ENCODE measurements around the gene PTPRT.
"Not testable (repeated sequence)": the region's sequence is repeated elsewhere in the genome, so short reads cannot be mapped to it uniquely, and the experiment has no call there.

PTPRT gene

GRCh38 chr20:42920776-42921175 is 268.9 kb downstream of the PTPRT start:
- H3K27me3 ChIP-seq (ENCODE audit: insufficient read depth, low read length), result no peaks in the 10 kb centered on the region
- H3K4me1 ChIP-seq (ENCODE audit: control insufficient read depth, insufficient read depth, low read length, unreplicated experiment), result no peaks in the 10 kb centered on the region
- no peak overlapping the region for H3K27ac ChIP-seq (ENCODE audit: low read depth, low read length)
- no peak overlapping the region for H2AFZ ChIP-seq (ENCODE audit: low read length, unreplicated experiment)
- H3K4me3 ChIP-seq (ENCODE audit: low read depth, low read length), result no peak overlapping the region
- H3K36me3 ChIP-seq (ENCODE audit: insufficient read depth, low read length), result no peaks in the 10 kb centered on the region
- H3K79me2 ChIP-seq (ENCODE audit: control insufficient read depth, insufficient read depth, low read length, unreplicated experiment), result no peaks in the 10 kb centered on the region

GRCh38 chr20:42919316-42919715 is 270.4 kb downstream of the PTPRT start:
- Histone ChIP-seq H3K27me3 (ENCODE audit: insufficient read depth, low read length) (no peaks in the 10 kb centered on the region), H3K79me2 (ENCODE audit: control insufficient read depth, insufficient read depth, low read length, unreplicated experiment) (no peaks in the 10 kb centered on the region), H3K4me1 (ENCODE audit: control insufficient read depth, insufficient read depth, low read length, unreplicated experiment) (no peaks in the 10 kb centered on the region), H3K4me3 (ENCODE audit: low read depth, low read length) (no peak overlapping the region), H3K36me3 (ENCODE audit: insufficient read depth, low read length) (no peaks in the 10 kb centered on the region), H3K27ac (ENCODE audit: low read depth, low read length) (no peak overlapping the region), H2AFZ (ENCODE audit: low read length, unreplicated experiment) (no peak overlapping the region)

GRCh38 chr20:42915081-42915480 is 274.6 kb downstream of the PTPRT start:
- Histone ChIP-seq H3K27ac (ENCODE audit: low read depth, low read length) (no peak overlapping the region), H3K4me3 (ENCODE audit: low read depth, low read length) (no peak overlapping the region), H3K36me3 (ENCODE audit: insufficient read depth, low read length) (no peaks in the 10 kb centered on the region), H3K27me3 (ENCODE audit: insufficient read depth, low read length) (no peaks in the 10 kb centered on the region), H3K4me1 (ENCODE audit: control insufficient read depth, insufficient read depth, low read length, unreplicated experiment) (no peaks in the 10 kb centered on the region), H2AFZ (ENCODE audit: low read length, unreplicated experiment) (no peak overlapping the region), H3K79me2 (ENCODE audit: control insufficient read depth, insufficient read depth, low read length, unreplicated experiment) (no peaks in the 10 kb centered on the region)

GRCh38 chr20:42914302-42914701 is 275.4 kb downstream of the PTPRT start:
- Histone ChIP-seq H3K79me2 (ENCODE audit: control insufficient read depth, insufficient read depth, low read length, unreplicated experiment) (no peaks in the 10 kb centered on the region), H3K36me3 (ENCODE audit: insufficient read depth, low read length) (no peaks in the 10 kb centered on the region), H3K4me3 (ENCODE audit: low read depth, low read length) (no peak overlapping the region), H3K27me3 (ENCODE audit: insufficient read depth, low read length) (no peaks in the 10 kb centered on the region), H3K4me1 (ENCODE audit: control insufficient read depth, insufficient read depth, low read length, unreplicated experiment) (no peaks in the 10 kb centered on the region), H2AFZ (ENCODE audit: low read length, unreplicated experiment) (no peak overlapping the region), H3K27ac (ENCODE audit: low read depth, low read length) (no peak overlapping the region)

- H3K79me2 ChIP-seq (ENCODE audit: control insufficient read depth, insufficient read depth, low read length, unreplicated experiment); H3K27me3 ChIP-seq (ENCODE audit: insufficient read depth, low read length); H3K36me3 ChIP-seq (ENCODE audit: insufficient read depth, low read length): not testable (repeated sequence)
Observed at GRCh38 chr20:42910808-42911207, 278.9 kb downstream of the PTPRT start.

GRCh38 chr20:42907730-42908129 is 282.0 kb downstream of the PTPRT start:
- Histone ChIP-seq H3K79me2 (ENCODE audit: control insufficient read depth, insufficient read depth, low read length, unreplicated experiment) (no peaks in the 10 kb centered on the region), H2AFZ (ENCODE audit: low read length, unreplicated experiment) (no peak overlapping the region), H3K27me3 (ENCODE audit: insufficient read depth, low read length) (no peaks in the 10 kb centered on the region), H3K27ac (ENCODE audit: low read depth, low read length) (no peak overlapping the region), H3K36me3 (ENCODE audit: insufficient read depth, low read length) (no peaks in the 10 kb centered on the region), H3K4me3 (ENCODE audit: low read depth, low read length) (no peak overlapping the region), H3K4me1 (ENCODE audit: control insufficient read depth, insufficient read depth, low read length, unreplicated experiment) (no peaks in the 10 kb centered on the region)

More at GRCh38 chr20:42910808-42911207, 278.9 kb downstream of the PTPRT start:
- not testable (repeated sequence) for H3K27ac ChIP-seq (ENCODE audit: low read depth, low read length); H3K4me1 ChIP-seq (ENCODE audit: control insufficient read depth, insufficient read depth, low read length, unreplicated experiment); H3K4me3 ChIP-seq (ENCODE audit: low read depth, low read length); H2AFZ ChIP-seq (ENCODE audit: low read length, unreplicated experiment)

GRCh38 chr20:42906120-42906519 is 283.6 kb downstream of the PTPRT start:
- Histone ChIP-seq H2AFZ (ENCODE audit: low read length, unreplicated experiment) (no peak overlapping the region), H3K4me1 (ENCODE audit: control insufficient read depth, insufficient read depth, low read length, unreplicated experiment) (no peaks in the 10 kb centered on the region), H3K36me3 (ENCODE audit: insufficient read depth, low read length) (no peaks in the 10 kb centered on the region), H3K79me2 (ENCODE audit: control insufficient read depth, insufficient read depth, low read length, unreplicated experiment) (no peaks in the 10 kb centered on the region), H3K27me3 (ENCODE audit: insufficient read depth, low read length) (no peaks in the 10 kb centered on the region), H3K4me3 (ENCODE audit: low read depth, low read length) (no peak overlapping the region), H3K27ac (ENCODE audit: low read depth, low read length) (no peak overlapping the region)

GRCh38 chr20:42902509-42902908 is 287.2 kb downstream of the PTPRT start:
- H2AFZ ChIP-seq (ENCODE audit: low read length, unreplicated experiment), result no peak overlapping the region
- H3K4me1 ChIP-seq (ENCODE audit: control insufficient read depth, insufficient read depth, low read length, unreplicated experiment), result no peaks in the 10 kb centered on the region
- H3K4me3 ChIP-seq (ENCODE audit: low read depth, low read length), result no peak overlapping the region
- no peaks in the 10 kb centered on the region for H3K36me3 ChIP-seq (ENCODE audit: insufficient read depth, low read length)
- H3K27me3 ChIP-seq (ENCODE audit: insufficient read depth, low read length), result no peaks in the 10 kb centered on the region
- no peak overlapping the region for H3K27ac ChIP-seq (ENCODE audit: low read depth, low read length)
- no peaks in the 10 kb centered on the region for H3K79me2 ChIP-seq (ENCODE audit: control insufficient read depth, insufficient read depth, low read length, unreplicated experiment)

- no peaks in the 10 kb centered on the region for H3K36me3 ChIP-seq (ENCODE audit: insufficient read depth, low read length)
- H3K4me1 ChIP-seq (ENCODE audit: control insufficient read depth, insufficient read depth, low read length, unreplicated experiment), result no peaks in the 10 kb centered on the region
- no peak overlapping the region for H2AFZ ChIP-seq (ENCODE audit: low read length, unreplicated experiment)
- no peak overlapping the region for H3K27ac ChIP-seq (ENCODE audit: low read depth, low read length)
- H3K4me3 ChIP-seq (ENCODE audit: low read depth, low read length), result no peak overlapping the region
- no peaks in the 10 kb centered on the region for H3K79me2 ChIP-seq (ENCODE audit: control insufficient read depth, insufficient read depth, low read length, unreplicated experiment)
- H3K27me3 ChIP-seq (ENCODE audit: insufficient read depth, low read length), result no peaks in the 10 kb centered on the region
Observed at GRCh38 chr20:42901689-42902440, 287.8 kb downstream of the PTPRT start.

- not testable (repeated sequence) for H3K36me3 ChIP-seq (ENCODE audit: insufficient read depth, low read length); H3K4me3 ChIP-seq (ENCODE audit: low read depth, low read length); H2AFZ ChIP-seq (ENCODE audit: low read length, unreplicated experiment); H3K4me1 ChIP-seq (ENCODE audit: control insufficient read depth, insufficient read depth, low read length, unreplicated experiment); H3K79me2 ChIP-seq (ENCODE audit: control insufficient read depth, insufficient read depth, low read length, unreplicated experiment); H3K27me3 ChIP-seq (ENCODE audit: insufficient read depth, low read length); H3K27ac ChIP-seq (ENCODE audit: low read depth, low read length)
Observed at GRCh38 chr20:42900764-42901163, 288.9 kb downstream of the PTPRT start.

- H3K36me3 ChIP-seq (ENCODE audit: insufficient read depth, low read length), result no peaks in the 10 kb centered on the region
- H3K4me3 ChIP-seq (ENCODE audit: low read depth, low read length), result no peak overlapping the region
- H3K4me1 ChIP-seq (ENCODE audit: control insufficient read depth, insufficient read depth, low read length, unreplicated experiment), result no peaks in the 10 kb centered on the region
- H3K27ac ChIP-seq (ENCODE audit: low read depth, low read length), result no peak overlapping the region
- no peaks in the 10 kb centered on the region for H3K27me3 ChIP-seq (ENCODE audit: insufficient read depth, low read length)
- H2AFZ ChIP-seq (ENCODE audit: low read length, unreplicated experiment), result no peak overlapping the region
- H3K79me2 ChIP-seq (ENCODE audit: control insufficient read depth, insufficient read depth, low read length, unreplicated experiment), result no peaks in the 10 kb centered on the region
Observed at GRCh38 chr20:42895020-42895419, 294.7 kb downstream of the PTPRT start.
